ENCODE results near the gene SMYD4.

DNA sequence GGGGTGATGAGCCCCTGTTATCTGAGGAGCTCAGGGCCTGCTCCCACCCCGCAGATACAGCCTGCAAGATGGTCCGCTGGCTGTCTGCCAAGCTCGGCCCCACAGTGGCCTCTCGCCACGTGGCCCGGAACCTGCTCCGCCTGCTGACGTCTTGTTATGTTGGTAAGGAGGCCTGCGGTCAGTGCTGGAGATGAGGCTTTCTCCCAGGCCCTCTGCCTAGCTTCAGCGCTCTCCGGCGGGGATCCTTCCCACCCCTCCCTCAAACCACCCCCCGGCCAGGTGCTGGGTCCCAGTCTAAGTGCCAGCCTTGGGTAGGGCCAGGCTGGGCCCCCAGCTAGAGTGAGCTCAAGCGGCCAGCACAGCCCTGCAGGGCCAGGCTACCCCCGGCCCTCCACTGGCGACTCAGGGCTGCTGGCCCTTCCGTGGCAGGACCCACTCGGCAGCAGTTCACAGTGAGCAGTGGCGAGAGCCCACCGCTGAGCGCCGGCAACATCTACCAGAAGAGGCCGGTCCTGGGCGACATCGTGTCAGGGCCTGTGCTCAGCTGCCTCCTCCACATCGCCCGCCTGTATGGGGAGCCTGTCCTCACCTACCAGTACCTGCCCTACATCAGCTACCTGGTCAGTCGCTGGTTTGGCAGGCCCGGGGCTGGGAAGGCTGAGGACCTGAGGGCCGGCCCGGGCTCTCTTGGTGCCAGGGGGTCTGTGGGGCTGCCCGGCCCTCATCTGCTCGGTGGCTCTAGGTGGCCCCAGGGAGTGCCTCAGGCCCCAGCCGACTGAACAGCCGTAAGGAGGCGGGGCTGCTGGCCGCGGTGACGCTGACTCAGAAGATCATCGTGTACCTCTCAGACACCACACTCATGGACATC, 99.1 kb downstream of the SMYD4 start:
- TF ChIP-seq, protein P1, sequence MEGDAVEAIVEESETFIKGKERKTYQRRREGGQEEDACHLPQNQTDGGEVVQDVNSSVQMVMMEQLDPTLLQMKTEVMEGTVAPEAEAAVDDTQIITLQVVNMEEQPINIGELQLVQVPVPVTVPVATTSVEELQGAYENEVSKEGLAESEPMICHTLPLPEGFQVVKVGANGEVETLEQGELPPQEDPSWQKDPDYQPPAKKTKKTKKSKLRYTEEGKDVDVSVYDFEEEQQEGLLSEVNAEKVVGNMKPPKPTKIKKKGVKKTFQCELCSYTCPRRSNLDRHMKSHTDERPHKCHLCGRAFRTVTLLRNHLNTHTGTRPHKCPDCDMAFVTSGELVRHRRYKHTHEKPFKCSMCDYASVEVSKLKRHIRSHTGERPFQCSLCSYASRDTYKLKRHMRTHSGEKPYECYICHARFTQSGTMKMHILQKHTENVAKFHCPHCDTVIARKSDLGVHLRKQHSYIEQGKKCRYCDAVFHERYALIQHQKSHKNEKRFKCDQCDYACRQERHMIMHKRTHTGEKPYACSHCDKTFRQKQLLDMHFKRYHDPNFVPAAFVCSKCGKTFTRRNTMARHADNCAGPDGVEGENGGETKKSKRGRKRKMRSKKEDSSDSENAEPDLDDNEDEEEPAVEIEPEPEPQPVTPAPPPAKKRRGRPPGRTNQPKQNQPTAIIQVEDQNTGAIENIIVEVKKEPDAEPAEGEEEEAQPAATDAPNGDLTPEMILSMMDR (IDR thresholded peaks at IDR 0.05) = no peak
- TF ChIP-seq POLR2A (IDR thresholded peaks at IDR 0.05) = no peak
